ENCODE results near the gene KCNC3.

The KCNC3 gene

GRCh38 chr19:50310759-50311465 is 18.3 kb downstream of the KCNC3 start:
- no peak for TF ChIP-seq CTCF (IDR thresholded peaks at IDR 0.05; ENCODE audit: extremely low read depth, missing control alignments)
- DNase-seq (ENCODE audit: low spot score) = no peak

- no peak for DNase-seq (ENCODE audit: low spot score)
- TF ChIP-seq CTCF (IDR thresholded peaks at IDR 0.05; ENCODE audit: extremely low read depth, missing control alignments) = no peak
These were observed 19.6 kb downstream of the KCNC3 start for GRCh38 chr19:50309396-50310125.

DNA sequence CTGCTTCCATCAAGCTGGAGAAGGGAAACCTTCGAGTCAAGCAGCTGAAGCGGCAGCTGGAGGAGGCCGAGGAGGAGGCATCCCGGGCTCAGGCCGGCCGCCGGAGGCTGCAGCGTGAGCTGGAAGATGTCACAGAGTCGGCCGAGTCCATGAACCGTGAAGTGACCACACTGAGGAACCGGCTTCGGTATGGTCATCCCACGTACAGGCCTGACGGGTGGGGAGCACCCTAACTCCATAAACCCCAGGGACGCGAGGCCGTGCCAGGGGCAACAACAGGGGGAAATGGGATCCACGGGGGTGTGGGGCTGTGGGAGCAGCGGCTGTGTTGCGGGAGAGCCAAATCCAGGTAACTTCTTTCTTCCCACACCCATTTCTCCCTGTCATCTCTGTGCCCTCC is 20.2 kb downstream of the KCNC3 start:
- no peak for TF ChIP-seq CTCF (IDR thresholded peaks at IDR 0.05; ENCODE audit: extremely low read depth, missing control alignments)

DNA sequence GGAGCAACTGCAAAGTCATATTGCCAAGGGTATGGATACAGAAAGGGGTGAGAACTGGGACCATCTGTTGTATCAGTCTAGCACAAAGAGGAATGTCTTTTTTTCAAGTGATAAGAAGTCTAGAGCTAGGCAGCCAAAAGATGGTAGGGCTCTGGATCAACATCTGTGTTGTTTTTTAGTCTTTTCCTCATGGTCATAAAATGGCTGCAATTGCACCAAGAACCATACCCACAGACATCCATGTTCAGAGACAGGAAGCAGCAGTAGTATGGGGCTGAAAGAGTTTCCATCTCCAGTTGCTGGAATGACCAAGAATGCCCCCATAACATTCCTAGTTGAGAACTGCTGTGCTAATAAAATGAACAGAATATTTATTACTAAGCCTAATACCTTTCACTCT is 25.6 kb downstream of the KCNC3 start:
- no peak for TF ChIP-seq CTCF (IDR thresholded peaks at IDR 0.05; ENCODE audit: extremely low read depth, missing control alignments)
- DNase-seq (ENCODE audit: low spot score) = no peak

More for the DNA sequence above, 20.2 kb downstream of the KCNC3 start:
- DNase-seq (ENCODE audit: low spot score) = no peak

DNA sequence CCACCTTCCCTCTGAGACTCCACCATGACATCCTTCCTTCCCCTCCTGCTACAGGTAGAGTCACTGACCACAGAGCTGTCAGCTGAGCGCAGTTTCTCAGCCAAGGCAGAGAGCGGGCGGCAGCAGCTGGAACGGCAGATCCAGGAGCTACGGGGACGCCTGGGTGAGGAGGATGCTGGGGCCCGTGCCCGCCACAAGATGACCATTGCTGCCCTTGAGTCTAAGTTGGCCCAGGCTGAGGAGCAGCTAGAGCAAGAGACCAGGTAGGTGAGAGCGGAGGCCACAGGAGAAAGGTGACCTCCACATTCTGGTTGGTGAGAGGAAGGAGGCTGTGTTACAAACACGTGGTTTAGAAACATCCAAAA is 27.6 kb downstream of the KCNC3 start:
- DNase-seq (ENCODE audit: low spot score) = no peak
- no peak for TF ChIP-seq CTCF (IDR thresholded peaks at IDR 0.05; ENCODE audit: extremely low read depth, missing control alignments)

DNA sequence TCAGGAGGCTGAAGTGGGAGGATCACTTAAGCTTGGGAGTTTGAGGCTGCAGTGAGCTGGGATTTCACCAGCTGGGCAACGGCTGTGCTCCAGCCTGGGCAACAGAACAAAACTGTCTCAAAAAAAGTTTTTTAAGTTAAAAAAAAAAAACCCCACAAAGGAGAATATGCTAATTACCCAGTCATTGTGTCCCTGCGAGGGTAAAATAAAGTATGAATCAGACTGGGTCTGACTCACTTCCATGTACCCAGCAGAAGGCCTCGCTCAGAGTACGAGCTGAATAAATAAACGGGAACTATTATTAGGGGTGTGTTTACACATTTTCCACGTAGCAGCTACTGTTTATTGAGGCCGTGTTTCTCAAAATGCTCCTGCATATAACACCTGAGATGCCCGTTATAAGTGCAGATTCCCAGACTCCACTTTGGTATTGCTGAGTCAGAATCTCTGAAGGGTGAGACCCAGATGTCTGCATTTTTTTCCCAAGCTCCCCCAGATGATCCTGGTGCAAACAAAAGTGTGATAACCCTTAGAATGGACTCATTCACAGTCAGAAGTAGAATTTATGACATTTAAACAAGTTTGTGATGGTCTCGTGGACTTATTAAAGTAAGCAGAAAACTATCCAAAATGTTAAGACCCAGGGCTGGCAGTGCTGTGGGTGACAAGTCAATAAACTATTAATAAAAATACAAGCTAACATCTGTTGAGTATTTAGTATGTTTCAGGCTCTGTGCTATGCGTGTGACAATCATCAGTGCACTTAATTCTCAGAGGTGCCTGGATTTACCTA is 28.2 kb downstream of the KCNC3 start:
- no peak for TF ChIP-seq CTCF (IDR thresholded peaks at IDR 0.05; ENCODE audit: extremely low read depth, missing control alignments)
- no peak for DNase-seq (ENCODE audit: low spot score)

DNA sequence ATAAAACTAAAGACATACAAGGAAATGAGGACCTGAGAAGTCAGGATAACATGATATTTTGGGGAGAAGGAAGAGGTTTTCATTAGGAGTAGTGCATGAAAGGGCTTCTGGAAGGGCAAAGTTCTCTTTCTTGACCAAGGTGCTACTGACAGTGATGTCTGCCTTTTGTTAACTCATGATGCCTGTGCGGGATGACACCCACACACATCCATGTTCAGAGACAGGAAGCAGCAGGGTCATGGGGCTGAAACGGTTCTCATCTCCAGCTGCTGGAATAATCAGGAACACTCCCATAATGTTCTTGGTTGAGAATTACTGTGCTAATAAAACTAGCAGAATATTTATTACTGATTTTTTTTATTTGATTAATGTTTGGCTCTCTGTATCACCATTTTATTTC is 29.1 kb downstream of the KCNC3 start:
- DNase-seq (ENCODE audit: low spot score) = no peak
- no peak for TF ChIP-seq CTCF (IDR thresholded peaks at IDR 0.05; ENCODE audit: extremely low read depth, missing control alignments)
